Epithelial cell of proximal tubule (primary cell): ENCODE results near the gene RCAN2. TPM values are rescaled to one million over a fixed set of nuclear protein-coding genes. Genes with fewer than 3 reads are reported as not detected.

Experiments
- DNase-seq: peaks from one replicate; pipeline ENCODE4 v3.0.0-alpha.2; 2011; ENCODE audit warnings: low read depth
- H3K4me3 ChIP-seq: 2 replicates; pipeline ENCODE4 v1.5.1; 2011; ENCODE audit warnings: low read depth, mild to moderate bottlenecking, low read length
- total RNA-seq: library from RNA; depleted of rRNA; stranded (reverse); fragments of >200 nt; gene quantifications from 2 replicates; pipeline ENCODE4 v1.2.3, GENCODE V29; 2015
- TF ChIP-seq, protein P1 (sequence below): conservative IDR thresholded peaks from 2 replicates; pipeline ENCODE4 v1.5.1; 2012; ENCODE audit warnings: low read depth, mild to moderate bottlenecking, low read length

The RCAN2 gene
- total RNA-seq, 1 donor from 2014 or later: 5.3 TPM

DNA sequence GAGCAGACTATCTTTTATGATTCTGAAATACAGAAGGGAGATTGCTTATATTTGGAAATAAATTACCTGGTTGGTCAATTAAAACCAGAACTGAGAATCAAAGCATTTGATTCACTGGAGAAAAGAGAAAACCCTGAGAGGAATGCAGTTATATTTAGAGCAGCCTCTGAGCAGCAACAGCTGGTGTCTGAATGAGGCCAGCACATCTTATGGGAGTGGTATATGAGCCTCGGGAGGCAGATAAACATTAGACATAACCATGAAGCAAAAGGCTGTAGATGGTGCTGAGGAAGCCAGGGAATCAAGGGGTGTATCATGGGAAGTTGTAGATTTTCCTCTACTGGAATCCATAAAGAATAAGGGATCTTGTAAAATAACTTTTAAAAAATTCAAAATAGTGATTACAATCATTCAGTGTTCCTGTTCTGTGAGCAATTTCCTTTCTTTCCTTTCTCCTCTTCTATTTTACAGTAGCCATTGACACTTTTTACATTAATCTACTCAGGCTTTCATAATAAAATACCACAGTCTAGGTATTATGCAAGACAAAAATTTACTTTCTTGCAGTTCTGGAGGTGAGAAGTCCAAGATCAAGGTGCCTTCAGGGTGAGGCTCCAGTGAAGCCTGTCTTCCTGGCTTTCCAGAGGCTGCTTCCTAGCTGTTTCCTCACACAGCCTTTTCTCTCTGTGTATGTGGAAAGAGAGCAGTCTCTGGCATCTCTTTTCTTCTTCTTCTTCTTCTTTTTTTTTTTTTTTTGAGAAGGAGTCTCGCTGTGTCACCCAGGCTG lies 287.7 kb downstream of the RCAN2 start:
- TF ChIP-seq, protein P1, sequence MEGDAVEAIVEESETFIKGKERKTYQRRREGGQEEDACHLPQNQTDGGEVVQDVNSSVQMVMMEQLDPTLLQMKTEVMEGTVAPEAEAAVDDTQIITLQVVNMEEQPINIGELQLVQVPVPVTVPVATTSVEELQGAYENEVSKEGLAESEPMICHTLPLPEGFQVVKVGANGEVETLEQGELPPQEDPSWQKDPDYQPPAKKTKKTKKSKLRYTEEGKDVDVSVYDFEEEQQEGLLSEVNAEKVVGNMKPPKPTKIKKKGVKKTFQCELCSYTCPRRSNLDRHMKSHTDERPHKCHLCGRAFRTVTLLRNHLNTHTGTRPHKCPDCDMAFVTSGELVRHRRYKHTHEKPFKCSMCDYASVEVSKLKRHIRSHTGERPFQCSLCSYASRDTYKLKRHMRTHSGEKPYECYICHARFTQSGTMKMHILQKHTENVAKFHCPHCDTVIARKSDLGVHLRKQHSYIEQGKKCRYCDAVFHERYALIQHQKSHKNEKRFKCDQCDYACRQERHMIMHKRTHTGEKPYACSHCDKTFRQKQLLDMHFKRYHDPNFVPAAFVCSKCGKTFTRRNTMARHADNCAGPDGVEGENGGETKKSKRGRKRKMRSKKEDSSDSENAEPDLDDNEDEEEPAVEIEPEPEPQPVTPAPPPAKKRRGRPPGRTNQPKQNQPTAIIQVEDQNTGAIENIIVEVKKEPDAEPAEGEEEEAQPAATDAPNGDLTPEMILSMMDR: no peak
- no peak for DNase-seq
- no peak overlapping the region for H3K4me3 ChIP-seq

DNA sequence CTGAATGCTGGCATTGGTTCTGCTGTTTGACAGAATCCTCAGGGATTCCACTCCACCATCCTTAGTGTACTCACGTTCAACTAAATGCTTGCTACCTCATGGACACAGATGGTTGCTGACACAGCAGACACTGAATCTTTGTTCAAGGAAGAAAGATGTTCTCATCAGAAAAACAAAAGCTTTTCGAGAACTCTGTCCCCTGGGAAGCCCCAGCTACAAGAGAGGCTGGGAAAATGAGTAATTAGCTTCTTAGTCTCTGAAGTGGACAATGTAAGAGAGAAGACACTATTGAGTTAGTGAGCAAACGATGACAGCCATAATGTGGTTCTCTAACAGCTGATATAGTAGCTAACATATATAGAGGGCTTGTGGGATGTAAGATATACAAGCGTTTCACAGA lies 289.5 kb downstream of the RCAN2 start:
- DNase-seq: no peak
- H3K4me3 ChIP-seq: no peak overlapping the region
- TF ChIP-seq, protein P1: no peak

DNA sequence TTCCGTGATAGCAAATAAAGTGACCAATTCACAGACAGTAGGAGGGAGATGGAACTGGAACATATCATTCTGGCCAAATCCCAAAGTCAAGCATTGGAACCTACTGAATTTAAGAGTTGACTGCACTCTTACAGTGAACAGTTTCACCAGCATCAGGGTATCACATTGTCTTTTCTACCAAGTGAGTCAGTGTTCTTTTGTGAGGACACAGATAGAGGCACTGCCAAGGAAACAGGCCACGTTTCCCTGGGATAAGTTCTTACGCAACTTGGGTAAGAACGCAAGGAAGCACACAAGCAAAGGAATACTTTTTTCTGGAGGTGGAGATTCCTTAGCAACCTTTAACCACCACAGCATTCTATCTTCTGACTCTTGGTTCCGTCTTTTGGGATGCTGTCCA lies 291.9 kb downstream of the RCAN2 start:
- no peak overlapping the region for H3K4me3 ChIP-seq
- TF ChIP-seq, protein P1: no peak
- peak; percentile 26 for DNase-seq

DNA sequence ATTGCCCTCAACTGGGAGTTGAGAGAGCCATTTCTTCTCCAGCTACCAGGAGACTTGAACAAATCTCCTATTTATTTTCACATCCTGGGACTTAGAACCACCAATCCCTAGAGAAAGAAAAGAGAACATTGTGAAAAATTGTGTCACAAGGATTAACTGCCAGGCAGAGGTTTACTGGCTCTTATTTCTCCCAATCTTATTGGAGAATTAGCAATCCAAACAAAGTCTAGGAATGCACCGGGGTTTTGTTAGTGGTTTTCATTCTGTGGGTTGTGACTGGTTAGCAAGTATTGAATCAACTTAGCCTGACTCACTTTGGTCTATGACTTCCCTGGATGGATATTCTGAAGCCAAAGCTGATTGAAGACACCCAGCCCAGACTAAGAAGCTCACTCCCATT lies 299.3 kb downstream of the RCAN2 start:
- peak; percentile 51 for DNase-seq
- no peak overlapping the region for H3K4me3 ChIP-seq
- TF ChIP-seq, protein P1: no peak

DNA sequence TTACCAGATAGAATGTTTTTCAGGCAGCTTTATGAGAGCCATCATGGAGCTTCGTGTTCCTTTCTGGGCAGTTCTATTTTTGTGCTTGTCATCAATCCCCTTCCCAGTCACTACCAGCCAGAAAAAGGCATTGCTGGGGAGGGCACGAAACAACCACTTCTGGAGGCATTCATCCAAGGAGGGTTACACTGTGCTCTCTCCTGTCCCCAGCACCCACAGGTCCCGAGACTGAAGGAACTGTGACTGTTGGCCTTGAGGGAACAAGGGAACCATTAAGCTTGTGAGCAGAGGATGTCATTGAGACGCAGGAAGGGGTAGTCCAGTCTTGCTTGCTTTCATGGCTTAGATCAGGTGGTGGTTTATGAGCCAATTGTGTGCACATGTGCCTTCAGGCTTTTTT lies 300.4 kb downstream of the RCAN2 start:
- TF ChIP-seq, protein P1: no peak
- H3K4me3 ChIP-seq: no peak overlapping the region
- no peak for DNase-seq

DNA sequence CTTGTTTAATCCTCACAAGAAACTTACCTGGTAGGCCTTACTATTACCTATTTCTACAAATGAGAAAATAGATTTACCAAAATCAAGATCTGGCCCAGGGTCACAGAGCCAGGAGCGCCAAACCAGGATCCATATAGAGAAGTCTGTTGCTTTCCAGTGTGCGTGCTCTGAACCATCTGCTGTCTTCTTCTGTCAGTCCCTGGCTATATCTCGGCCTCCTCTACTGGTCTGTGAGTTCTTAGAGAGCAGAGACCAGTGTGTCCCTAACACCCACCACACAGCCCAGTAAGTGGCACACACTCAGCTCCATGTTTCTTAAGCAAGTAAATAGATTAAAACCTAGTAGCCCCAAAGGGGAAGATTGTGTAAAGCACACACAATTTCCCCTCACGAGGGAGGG lies 301.5 kb downstream of the RCAN2 start:
- TF ChIP-seq, protein P1: no peak
- DNase-seq: no peak
- H3K4me3 ChIP-seq: no peak overlapping the region

DNA sequence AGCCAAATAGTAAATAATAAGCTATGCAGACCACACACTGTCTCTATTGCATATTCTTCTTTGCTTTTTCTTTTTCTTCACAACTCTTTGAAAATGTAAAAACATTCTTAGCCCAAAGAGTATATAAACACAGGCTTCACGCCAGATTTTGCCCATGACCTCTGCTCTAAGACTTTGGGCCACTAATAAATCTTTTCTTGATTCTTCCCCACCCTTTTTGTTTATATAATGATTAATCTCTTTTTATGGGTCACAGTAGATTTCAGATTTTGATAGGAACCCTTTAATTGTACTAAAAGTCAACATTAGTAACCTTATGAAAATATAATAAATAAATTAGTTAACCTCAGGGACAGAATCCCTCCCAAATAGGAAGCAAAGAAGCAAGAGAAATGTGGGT lies 304.7 kb downstream of the RCAN2 start:
- H3K4me3 ChIP-seq: no peak overlapping the region
- TF ChIP-seq, protein P1: no peak
- DNase-seq: no peak
